Kasumi-1 (cell line): ENCODE measurements around the gene EPS8L3.
A peak's percentile ranks its signal among the peaks of the same experiment; 100 is the strongest.
"Not testable (repeated sequence)": the region's sequence is repeated elsewhere in the genome, so short reads cannot be mapped to it uniquely, and the experiment has no call there.

Source experiments
- DNase-seq, 2 experiments: peaks; one replicate each; lab custom pipeline; 2025; lab: John Stamatoyannopoulos, UW

Gene EPS8L3, protein sequence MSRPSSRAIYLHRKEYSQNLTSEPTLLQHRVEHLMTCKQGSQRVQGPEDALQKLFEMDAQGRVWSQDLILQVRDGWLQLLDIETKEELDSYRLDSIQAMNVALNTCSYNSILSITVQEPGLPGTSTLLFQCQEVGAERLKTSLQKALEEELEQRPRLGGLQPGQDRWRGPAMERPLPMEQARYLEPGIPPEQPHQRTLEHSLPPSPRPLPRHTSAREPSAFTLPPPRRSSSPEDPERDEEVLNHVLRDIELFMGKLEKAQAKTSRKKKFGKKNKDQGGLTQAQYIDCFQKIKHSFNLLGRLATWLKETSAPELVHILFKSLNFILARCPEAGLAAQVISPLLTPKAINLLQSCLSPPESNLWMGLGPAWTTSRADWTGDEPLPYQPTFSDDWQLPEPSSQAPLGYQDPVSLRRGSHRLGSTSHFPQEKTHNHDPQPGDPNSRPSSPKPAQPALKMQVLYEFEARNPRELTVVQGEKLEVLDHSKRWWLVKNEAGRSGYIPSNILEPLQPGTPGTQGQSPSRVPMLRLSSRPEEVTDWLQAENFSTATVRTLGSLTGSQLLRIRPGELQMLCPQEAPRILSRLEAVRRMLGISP

DNA sequence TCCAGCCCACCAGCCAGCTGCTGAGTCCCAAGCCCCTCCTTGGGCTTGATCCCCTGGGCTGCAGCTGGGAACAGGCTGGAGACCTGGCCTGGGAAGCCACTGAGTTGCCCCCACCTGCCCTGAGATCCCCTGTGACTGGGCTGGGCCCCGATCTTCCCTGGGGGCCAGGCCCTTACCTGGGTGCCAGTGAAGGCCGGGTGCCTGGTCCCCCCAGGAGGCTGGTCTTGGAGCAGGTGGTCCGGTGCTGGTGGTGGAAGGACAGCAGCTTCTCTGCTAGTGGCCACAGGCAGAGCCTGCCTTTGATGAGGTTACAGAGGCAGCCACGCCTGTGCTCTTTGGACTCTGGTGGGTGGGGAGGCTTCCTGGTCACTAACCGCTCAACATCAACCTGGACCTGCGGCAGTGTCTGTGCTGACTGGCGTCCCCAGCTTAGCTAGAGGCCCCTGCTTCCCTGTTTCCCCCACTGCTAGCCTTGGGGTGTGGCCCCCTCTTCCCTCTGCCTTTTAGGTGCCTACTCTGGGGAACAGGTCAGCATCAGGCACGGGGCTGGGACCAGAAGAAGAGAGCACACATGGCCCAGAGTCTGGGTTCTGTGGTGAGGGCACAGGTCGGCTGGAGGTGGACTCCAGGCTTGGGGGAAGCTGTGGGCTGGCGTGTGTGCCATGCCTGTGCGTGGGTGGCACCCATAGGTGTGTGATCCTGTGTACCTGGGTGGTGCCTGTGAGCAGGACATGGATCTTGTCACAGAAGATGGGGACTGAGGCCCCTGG, at the start of gene EPS8L3:
EPS8L3 (minus strand) TSS at position 278 of the 770 bp plus-strand sequence. CDS start 2,174 bp downstream, outside the sequence.
- DNase-seq = no peak

DNA sequence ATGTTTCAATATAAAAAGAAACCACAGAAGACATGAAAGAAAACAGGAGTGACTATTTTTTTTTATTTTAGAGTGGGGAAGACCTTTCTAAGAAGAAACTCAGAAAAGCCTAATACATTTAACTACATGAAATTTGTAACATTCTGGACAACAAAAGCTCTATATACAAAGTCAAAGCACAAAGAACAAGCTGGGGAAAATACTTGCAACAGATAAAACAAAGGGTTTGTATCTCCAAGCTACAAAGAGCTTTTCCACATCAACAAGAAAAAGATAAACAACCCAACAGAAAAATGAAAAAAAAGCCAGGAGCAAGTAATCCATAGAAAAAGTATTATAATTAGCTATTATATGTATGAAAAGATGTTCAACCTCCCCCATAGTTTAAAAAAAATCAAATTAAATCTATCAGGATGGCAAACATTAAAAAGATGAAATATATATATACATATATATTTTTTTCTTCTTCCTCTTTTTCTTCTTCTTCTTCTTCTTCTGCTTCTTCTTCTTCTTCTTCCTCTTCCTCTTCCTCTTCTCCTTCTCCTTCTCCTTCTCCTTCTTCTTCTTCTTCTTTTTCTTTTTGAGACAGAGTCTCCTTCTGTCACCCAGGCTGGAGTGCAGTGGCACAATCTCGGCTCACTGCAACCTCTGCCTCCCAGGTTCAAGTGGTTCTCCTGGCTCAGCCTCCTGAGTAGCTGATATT, 49.1 kb upstream of the EPS8L3 start:
- no peak for DNase-seq

DNA sequence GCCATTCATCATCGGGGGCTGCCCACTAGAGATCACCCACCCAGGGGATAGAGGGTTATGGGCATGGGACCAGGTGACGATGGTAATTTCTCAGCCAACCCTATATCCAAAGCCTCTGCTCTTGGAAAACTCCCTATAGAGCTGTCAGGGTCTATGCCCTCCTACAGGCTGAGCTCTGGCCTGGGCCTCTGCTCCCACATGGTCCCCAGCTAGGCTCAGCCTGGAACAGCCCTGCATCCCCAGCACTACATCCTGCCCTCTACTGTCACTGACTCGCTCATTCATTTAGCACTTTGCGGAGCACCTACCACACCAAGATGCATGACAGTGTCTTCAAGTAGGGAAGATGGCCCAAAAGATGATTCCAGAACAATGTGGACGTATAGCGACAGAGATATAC, 45.0 kb upstream of the EPS8L3 start:
- DNase-seq = no peak

DNA sequence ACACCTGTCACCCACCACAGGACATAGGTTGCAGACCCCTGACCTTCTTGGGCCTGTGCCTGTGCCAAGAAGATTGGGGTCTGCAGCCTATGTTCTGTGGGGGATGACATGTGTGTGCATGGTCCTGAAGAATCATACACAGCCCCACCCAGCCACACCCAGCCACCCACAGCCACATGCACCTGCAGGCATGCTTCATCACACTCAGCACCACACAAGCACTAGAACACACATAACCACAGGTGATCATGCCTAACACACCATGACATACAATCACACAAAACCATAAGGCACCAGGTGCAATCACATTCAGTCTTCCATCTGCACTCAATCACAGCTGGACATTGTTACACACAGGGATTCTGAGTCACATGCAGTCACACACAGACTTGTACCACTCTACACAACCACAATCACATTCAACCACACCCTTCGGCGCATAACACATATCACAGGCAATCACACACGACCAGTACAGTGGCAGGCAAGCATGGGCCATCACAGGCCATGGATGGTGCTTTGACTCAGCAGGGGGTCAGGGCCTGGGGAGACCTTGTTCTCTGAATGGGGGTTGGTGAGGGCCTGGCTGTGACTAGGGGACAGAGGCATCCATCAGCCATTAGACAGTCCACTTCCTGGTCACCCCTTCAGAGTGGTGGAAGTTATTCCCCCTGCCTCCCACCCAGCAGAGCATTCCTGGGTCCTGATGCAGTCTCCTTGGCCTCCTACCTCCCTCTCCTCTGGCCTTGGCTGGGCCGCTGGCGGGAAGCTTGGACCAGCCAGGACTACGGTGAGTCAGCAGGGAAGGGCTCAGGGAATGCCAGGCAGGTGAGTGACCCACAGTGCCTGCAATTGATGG, 44.3 kb upstream of the EPS8L3 start:
- no peak for DNase-seq

DNA sequence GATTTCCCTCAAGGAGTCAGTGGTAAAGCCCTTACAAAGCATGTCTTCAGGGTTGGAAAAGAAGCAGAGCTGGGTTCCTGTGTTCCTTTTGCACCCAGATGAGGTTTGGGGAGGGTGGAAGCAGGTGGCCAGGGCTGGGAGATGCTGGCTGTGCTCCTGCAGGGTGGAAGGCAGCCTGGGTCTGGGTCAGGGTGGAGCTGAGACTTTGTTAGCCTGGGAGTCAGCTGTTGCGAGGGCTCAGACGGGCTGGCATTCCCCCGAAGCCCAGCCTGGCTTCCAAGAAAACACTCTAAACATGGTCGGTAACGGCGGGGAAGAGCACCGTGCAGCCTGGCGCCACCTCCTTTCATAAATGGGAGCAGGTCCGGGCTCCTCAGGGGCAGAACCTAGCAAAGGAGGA, 43.7 kb upstream of the EPS8L3 start:
- no peak for DNase-seq

DNA sequence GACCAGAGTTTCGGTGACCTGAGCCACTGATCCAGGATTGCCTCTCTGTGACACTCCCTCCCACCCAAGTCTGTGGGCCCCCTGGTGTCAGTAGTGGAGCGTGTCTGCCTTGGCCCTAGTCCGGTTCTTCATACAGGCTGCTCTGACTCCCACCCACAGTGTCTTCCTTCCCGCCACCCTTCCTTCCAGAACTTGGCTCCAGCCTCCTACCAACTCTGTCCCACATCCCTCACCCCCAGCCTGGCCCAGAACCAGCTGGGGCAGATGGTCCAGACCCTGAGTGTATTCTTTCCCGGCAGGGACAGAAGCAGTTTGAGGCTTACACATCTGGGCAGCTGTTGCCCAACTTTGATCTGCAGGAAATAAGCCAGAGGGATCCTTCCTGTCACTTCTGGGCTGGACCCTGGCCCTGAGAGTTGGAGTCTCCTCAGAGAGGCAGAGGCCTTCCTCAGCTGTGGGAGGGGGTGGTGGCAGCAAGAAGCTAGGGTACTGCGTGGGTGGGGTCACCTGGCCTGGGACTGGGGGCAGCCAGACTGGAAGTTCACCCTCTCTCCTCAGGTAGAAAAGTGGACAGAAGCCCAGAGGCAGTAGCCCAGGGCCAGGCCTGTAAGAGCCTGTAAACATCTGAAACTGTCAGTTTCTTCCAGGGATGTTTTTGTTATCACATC, 43.1 kb upstream of the EPS8L3 start:
- peak; percentile 51 to 72 for DNase-seq

DNA sequence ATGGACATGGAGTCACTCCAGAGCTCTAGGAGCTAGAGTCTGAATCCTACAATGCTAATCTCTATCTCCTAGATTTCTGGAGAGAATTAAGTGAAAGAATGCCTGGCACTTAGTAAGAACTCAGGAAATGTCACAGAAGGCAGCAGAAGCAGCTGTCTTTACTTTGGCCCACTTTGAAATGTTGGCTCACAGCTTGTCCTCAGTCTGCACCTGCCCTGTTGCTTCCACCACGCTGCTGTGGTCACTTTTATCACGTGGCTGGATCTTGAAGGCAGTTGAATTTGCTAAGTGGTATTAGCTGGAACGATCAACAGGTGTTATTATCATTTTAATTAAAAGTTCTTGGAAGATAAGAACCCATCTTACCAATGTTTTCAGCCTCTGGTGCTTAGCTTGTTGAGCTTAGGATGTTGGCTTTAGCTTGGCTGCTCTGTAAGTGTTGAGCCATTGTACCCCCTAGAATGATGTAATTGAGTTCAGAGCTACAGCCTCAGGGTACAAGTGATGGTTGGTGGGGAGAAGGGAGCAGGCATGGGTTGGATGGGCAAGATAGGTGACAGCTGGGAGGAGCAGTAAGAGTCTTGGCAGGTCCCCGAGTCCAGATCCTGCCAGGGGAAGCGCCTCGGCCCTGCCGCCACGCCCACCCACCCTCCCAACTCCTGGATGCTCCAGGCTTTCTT, 41.9 kb upstream of the EPS8L3 start:
- DNase-seq = no peak

DNA sequence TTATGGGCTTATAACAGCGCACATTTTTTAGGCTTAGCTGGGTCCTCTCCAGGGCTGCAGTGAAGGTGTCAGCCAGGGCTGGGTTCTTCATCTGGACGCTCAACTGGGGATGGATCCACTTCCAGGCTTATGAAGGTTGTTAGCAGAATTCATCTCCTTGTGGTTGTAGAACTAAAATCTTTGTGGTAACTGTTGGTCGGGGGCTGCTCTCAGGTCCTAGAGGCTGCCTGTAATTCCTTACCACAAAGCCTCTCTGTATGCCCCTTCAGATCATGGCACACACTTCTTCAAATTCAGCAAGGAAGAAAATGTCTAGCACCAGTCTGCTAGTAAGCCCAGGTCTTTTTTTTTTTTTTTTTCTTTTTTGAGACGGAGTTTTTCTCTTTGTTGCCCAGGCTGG, 40.9 kb upstream of the EPS8L3 start:
- DNase-seq = no peak

DNA sequence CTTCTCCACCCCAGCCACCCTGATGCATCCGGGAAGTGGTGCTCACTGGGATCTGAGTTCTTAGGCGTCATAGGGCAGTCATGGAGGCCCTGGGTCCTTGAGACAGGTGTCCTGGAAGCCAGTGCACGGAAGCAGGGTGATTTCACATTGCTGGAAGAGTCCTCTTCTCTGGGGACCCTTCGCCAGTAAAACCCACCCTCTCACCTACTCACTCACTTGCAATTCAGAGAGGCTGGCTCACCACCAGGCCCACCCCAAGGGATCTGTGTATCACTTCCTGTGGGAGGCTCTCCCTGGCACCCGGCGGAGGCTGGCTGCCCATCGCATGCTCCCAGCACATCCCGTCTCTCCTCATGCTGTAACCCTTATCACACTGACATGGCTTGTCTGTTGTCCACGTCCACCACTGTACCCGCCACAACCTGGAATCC, 40.2 kb upstream of the EPS8L3 start:
- DNase-seq = no peak

DNA sequence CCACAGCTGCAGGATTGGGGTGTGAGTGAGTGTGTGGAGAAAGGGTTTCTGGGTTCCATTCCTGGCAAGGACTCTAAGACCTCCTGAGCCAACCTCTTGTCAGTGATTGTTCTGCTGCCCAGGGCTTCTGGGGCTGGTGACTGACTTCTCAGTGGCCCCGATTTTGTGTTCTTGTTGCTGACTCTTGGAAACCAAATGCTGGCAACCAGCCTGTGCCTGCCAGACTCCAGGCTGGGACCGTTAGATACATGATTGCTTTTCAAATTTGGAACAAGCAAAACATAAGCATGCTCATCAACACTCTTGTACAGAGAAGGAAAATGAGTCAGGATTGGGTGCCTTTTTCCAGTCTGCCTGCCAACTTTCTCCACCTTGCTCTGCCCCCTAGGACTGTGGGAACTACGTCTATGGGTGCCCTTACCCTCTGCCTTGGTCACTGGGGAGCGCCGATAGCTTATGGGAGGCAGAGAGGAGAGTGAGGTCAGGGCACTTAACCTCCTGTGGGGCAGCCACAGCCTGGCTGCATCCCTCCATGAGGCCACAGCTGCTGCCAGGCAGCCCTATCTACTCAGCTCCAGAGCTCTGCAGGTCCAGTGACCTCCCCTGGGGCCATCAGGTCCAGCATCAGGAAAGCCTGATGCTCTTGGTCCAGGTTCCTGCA, 39.3 kb upstream of the EPS8L3 start:
- DNase-seq = no peak

DNA sequence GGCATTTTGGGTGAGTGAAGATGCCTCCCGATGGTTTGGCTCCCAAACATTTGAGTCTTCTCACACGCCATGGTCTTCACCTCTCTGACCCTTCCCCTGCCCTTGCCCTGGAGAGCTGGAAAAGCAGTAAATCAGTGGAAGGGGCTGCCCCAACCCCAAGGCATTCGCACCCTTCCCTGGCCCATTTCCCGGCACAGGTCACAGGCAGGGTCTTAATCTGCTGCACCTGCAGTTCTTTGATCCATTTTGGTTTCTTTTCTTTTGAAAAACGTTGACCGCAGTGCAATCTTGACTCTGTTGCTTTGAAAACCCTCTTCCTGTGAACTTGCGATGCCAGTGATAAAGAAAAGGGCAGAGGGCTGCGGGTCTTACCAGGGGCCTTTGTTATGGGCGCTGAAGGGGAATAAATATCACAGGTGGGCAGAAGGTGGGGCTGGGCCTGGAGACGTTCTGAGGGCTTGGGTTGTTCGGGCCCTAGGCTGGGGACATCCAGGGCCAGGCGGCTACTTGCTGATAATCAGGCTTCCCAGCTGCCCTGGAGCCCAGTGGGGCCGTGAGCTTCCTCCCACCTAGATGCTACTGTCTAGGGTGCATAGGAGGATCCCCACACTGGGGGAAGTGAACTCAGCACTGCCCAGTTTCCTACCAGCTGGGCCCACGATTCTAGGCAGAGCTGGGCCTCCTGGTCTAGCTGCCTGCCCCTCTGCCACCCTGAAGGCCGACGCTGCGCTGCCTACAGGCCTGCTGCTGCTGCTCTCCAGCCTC, 38.6 kb upstream of the EPS8L3 start:
- DNase-seq = no peak

DNA sequence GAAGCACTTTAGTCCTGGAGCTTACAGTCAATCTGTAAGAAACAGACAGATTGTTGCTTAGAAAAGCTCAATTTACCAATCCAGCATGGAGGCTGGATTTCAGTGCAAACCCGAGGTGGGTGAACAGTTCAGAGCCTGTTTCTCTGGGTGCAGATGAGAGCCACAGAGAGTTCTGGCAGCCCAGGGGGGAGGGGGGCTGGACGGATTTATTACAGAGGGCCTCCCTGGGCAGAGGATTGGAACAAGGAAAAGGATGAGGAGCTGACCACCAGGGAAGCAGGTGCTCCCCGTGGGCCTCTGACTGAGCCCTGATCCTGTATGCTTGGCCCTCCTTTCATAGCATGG, 38.0 kb upstream of the EPS8L3 start:
- DNase-seq = no peak

DNA sequence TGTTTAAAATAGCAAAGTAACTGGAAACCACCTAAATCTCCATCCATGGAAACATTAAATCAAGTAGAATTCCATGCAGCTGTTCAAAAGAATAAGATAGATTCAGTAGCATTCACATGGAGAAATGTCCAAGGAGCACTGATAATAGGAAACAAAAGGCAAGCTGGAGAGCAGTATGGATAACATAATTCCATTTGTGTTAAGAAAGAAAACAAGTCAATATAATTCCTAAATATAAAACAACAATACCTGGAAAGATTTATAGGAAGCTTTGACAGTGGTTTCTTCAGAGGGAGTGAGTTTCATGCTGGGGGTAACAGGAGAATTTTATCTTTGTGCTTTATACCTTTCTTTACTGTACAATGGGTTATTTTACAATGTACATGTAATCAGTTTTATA, 36.6 kb upstream of the EPS8L3 start:
- DNase-seq = no peak

DNA sequence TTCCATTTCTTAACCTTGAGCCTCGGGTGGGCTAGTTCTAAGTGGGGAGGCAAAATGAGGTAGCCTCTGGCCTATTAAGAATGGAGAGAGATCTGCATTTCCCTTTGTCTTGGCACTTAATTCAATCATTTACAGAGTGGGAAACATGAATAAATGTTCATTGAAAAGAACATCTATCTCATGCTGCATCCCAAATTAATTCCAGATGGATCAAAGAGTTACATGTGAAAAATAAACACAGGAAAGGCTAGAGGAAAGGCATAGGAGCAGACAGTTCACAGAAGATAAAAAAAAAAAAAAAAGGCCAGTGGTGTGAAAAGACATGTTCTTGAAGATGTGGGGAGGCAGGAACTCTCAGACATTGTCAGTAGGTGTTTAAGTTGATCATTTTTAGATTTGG, 35.7 kb upstream of the EPS8L3 start:
- no peak for DNase-seq

DNA sequence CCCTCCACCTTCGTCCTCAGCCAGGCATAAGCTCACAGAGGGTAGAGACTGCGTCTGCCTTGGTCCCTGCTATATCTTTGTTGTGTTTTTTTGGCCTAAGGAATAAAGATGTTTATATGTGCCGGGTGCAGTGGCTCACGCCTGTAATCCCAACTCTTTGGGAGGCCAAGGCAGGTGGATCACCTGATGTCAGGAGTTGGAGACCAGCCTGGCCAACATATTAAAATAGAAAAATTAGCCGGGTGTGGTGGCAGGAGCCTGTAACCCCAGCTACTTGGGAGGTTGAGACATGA, 33.5 kb upstream of the EPS8L3 start:
- not testable (repeated sequence) for DNase-seq

DNA sequence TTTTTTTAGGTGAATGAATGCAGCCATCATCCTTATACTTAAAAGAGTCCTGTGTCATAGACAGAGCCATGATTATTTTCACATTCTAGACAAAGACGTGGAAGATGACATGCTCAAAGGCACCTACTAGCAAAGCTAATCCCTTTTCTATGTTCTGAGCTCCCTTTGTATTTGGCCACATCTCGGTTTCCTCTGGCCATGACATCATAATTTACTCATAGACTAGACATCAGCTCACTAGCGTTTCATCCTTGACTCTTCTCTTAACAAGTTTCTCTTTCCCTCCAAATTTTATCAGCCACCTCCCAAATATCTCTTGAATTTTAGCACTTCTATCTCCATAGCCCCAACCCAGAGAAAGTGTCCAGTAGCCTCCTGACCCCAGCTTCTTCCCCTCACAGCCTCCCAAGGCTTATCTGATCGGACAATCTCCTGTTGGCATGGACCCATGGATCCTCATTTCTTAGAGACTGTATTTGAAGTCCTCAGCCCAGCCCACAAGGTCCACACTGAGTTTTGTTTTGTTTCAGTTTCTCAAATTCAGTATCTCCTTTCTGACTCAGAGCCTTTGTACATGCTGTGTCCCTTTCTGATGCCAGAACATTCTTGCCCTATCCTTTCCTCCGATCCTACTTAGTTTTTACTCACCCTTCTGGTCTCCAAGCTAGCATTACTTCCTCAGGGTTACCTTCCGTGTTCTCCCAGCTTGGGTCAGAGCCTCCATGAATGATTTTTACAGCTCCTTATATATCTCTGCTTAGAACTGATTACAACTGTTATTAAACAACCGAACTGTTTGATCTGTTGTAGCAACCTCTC, 33.0 kb upstream of the EPS8L3 start:
- no peak for DNase-seq

DNA sequence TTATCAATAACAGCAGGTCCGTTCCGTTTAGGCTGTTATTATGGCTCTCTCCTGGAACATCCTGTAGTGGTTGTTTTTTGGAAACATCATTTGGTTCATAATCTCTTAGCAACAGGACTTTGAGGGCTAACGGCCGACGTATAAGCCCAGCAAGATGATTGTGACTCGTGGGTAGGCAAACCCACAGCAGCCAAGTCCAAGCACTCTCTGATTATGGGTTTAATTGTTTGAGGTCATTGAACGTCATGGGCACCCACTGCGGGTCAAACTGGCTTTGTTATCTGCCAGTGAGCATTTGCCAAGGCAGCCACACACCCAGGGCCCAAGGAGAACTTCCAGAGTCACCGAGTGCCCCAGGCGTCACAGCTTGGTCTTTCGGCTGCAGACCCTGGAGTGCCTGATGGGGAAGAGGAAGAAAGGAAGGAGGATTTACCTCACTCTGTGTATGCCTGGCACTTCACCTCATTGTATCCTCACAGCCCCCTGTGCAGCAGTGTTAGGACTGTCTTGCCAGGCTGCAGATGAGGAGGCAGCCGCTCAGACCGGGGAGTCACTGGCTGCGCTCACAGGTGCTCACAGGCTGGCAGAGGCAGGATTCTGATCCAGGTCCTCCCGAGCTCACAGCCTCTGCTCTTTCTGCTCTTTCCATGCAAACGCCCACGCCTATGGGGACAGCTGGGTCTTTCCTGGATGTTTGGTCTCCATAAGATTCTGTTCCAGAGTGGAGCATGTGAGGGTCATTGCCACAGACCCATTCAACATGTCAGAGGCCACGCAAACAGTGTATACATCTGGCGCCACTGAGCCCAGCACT, 30.8 kb upstream of the EPS8L3 start:
- DNase-seq = no peak
